ENCODE data around the gene FLYWCH2. TPM values are rescaled to one million over a fixed set of nuclear protein-coding genes. Genes with fewer than 3 reads are reported as not detected.
A peak's percentile ranks its signal among the peaks of the same experiment; 100 is the strongest.
"Not testable (repeated sequence)": the region's sequence is repeated elsewhere in the genome, so short reads cannot be mapped to it uniquely, and the experiment has no call there.

FLYWCH2 gene
- total RNA-seq, 2 donors from 2014 or later: 52.2 to 53.2 TPM

GRCh38 chr16:2905241-2905987, 22.4 kb downstream of the FLYWCH2 start:
- no peak for TF ChIP-seq CTCF (IDR thresholded peaks at IDR 0.05)
- ATAC-seq (ENCODE audit: insufficient number of reproducible peaks, low FRiP score, low read depth): peak; percentile 92
- H3K27ac ChIP-seq: peak overlapping the region; percentile 79 to 84

GRCh38 chr16:2905988-2906387, 23.0 kb downstream of the FLYWCH2 start:
- Histone ChIP-seq H3K27ac (peak overlapping the region; percentile 57 to 61), H3K27me3 (replicated peaks; ENCODE audit: insufficient read depth) (no peaks in the 10 kb centered on the region), H3K9me3 (no peaks in the 10 kb centered on the region), H3K36me3 (no peaks in the 10 kb centered on the region), H3K4me1 (ENCODE audit: control insufficient read depth in 1 of 2, low read depth in 2 of 2) (peaks cover 9 to 20% of the 10 kb centered on the region in 2 donors), H3K4me3 (no peak overlapping the region)
- DNase-seq (ENCODE audit: low spot score): no peak
- no peak for ATAC-seq (ENCODE audit: insufficient number of reproducible peaks, low FRiP score, low read depth)
- no peak for TF ChIP-seq CTCF (IDR thresholded peaks at IDR 0.05)

More at GRCh38 chr16:2905241-2905987, 22.4 kb downstream of the FLYWCH2 start:
- H3K27me3 ChIP-seq (replicated peaks; ENCODE audit: insufficient read depth): no peaks in the 10 kb centered on the region
- peak overlapping the region; percentile 78 for H3K4me3 ChIP-seq
- DNase-seq (ENCODE audit: low spot score): peak; percentile 99
- H3K4me1 ChIP-seq (ENCODE audit: control insufficient read depth in 1 of 2, low read depth in 2 of 2): peaks cover 9 to 20% of the 10 kb centered on the region in 2 donors
- no peaks in the 10 kb centered on the region for H3K9me3 ChIP-seq
- no peaks in the 10 kb centered on the region for H3K36me3 ChIP-seq

- not testable (repeated sequence) for H3K9me3 ChIP-seq; DNase-seq (ENCODE audit: low spot score); H3K4me3 ChIP-seq; H3K27me3 ChIP-seq (replicated peaks; ENCODE audit: insufficient read depth); ATAC-seq (ENCODE audit: insufficient number of reproducible peaks, low FRiP score, low read depth); H3K36me3 ChIP-seq
- H3K4me1 ChIP-seq (ENCODE audit: control insufficient read depth in 1 of 2, low read depth in 2 of 2): peaks cover 9 to 20% of the 10 kb centered on the region in 2 donors
- peak overlapping the region in 1 of 2 donors; percentile 57 for H3K27ac ChIP-seq
- TF ChIP-seq CTCF (IDR thresholded peaks at IDR 0.05): peak; percentile 53
Measured at GRCh38 chr16:2907084-2907753, 24.2 kb downstream of the FLYWCH2 start.

GRCh38 chr16:2910441-2910969, 27.5 kb downstream of the FLYWCH2 start:
- no peak for TF ChIP-seq CTCF (IDR thresholded peaks at IDR 0.05)
- H3K27ac ChIP-seq: no peak overlapping the region
- peaks cover 14 to 28% of the 10 kb centered on the region in 2 donors for H3K4me1 ChIP-seq (ENCODE audit: control insufficient read depth in 1 of 2, low read depth in 2 of 2)
- H3K9me3 ChIP-seq: no peaks in the 10 kb centered on the region
- H3K36me3 ChIP-seq: peaks cover 12% of the 10 kb centered on the region
- no peak for DNase-seq (ENCODE audit: low spot score)
- no peak overlapping the region for H3K4me3 ChIP-seq
- ATAC-seq (ENCODE audit: insufficient number of reproducible peaks, low FRiP score, low read depth): no peak
- no peaks in the 10 kb centered on the region for H3K27me3 ChIP-seq (replicated peaks; ENCODE audit: insufficient read depth)

Measured in thoracic aorta (tissue), 2 donors.